ENCODE results near the gene PHC3. TPM values are rescaled to one million over a fixed set of nuclear protein-coding genes. Genes with fewer than 3 reads are reported as not detected.

PHC3 gene, protein sequence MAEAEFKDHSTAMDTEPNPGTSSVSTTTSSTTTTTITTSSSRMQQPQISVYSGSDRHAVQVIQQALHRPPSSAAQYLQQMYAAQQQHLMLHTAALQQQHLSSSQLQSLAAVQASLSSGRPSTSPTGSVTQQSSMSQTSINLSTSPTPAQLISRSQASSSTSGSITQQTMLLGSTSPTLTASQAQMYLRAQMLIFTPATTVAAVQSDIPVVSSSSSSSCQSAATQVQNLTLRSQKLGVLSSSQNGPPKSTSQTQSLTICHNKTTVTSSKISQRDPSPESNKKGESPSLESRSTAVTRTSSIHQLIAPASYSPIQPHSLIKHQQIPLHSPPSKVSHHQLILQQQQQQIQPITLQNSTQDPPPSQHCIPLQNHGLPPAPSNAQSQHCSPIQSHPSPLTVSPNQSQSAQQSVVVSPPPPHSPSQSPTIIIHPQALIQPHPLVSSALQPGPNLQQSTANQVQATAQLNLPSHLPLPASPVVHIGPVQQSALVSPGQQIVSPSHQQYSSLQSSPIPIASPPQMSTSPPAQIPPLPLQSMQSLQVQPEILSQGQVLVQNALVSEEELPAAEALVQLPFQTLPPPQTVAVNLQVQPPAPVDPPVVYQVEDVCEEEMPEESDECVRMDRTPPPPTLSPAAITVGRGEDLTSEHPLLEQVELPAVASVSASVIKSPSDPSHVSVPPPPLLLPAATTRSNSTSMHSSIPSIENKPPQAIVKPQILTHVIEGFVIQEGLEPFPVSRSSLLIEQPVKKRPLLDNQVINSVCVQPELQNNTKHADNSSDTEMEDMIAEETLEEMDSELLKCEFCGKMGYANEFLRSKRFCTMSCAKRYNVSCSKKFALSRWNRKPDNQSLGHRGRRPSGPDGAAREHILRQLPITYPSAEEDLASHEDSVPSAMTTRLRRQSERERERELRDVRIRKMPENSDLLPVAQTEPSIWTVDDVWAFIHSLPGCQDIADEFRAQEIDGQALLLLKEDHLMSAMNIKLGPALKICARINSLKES
- 17.0 and 18.6 TPM in 2 replicates for polyA plus RNA-seq
- polyA minus RNA-seq, result 60.9 and 69.3 TPM in 2 replicates

DNA sequence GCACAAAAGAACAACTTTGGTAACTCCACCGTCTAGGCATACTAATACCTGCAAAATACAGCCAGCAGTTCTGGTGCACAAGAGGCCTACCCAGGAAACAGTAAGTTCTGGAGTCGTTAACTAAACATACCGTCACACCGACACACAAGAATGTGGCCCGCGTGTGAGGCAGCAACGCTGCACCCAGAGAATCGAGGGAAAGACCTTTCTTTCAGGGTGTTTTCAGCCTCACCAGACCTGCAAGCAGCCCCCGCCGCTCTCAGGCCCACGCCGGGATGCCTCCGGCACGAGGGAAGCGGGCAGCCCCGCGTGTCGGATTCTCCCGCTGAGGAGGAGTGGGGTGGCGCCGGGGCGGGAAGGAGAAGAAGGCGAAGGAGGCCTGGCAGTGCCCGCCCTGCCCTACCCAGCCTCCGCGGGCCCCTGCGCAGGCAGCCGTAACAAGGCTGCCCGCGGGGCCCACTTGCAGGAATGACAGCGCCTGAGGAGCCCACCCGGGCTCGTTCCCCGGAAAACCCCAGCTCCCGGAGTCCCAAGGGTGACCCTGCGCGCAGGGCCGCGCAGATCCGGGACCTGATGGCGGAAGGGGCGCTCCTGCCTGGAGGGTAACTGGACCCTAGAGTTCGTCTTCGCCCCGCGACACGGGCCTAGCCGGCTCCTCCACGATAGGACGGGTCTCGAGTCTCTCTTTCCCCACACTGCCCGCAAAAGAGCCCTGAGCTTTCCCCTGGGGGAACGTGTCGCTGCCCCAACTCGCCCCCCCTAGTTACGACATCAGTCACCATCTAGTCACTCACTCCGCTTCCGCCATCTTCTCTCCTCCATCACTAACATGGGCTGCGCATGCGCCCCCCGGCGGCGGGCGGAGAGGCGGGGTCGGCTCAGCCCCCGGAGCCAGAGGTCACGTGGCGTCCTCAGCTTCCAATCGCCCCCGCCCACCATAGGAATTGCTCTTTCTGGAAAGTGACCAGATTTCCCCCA, at the start of gene PHC3:
Gene PHC3 (minus strand): TSS at position 826 of the 978 bp plus-strand sequence. CDS start 18 bp downstream, at position 808.
- no peaks in the 10 kb centered on the region for H3K9me2 ChIP-seq (ENCODE audit: insufficient read depth, low read length)
- H3K27me3 ChIP-seq (ENCODE audit: insufficient read depth, low read depth, low read length), result no peaks in the 10 kb centered on the region
- no peaks in the 10 kb centered on the region for H3F3A ChIP-seq (ENCODE audit: insufficient read depth, low read length, poor library complexity, severe bottlenecking)
- H2AFZ ChIP-seq (ENCODE audit: low read depth, low read length), result peak within 1 kb of the TSS; percentile 87
- TF ChIP-seq TAF1 (IDR thresholded peaks at IDR 0.05; ENCODE audit: low read depth), result peak; percentile 83
- TF ChIP-seq, protein P1, sequence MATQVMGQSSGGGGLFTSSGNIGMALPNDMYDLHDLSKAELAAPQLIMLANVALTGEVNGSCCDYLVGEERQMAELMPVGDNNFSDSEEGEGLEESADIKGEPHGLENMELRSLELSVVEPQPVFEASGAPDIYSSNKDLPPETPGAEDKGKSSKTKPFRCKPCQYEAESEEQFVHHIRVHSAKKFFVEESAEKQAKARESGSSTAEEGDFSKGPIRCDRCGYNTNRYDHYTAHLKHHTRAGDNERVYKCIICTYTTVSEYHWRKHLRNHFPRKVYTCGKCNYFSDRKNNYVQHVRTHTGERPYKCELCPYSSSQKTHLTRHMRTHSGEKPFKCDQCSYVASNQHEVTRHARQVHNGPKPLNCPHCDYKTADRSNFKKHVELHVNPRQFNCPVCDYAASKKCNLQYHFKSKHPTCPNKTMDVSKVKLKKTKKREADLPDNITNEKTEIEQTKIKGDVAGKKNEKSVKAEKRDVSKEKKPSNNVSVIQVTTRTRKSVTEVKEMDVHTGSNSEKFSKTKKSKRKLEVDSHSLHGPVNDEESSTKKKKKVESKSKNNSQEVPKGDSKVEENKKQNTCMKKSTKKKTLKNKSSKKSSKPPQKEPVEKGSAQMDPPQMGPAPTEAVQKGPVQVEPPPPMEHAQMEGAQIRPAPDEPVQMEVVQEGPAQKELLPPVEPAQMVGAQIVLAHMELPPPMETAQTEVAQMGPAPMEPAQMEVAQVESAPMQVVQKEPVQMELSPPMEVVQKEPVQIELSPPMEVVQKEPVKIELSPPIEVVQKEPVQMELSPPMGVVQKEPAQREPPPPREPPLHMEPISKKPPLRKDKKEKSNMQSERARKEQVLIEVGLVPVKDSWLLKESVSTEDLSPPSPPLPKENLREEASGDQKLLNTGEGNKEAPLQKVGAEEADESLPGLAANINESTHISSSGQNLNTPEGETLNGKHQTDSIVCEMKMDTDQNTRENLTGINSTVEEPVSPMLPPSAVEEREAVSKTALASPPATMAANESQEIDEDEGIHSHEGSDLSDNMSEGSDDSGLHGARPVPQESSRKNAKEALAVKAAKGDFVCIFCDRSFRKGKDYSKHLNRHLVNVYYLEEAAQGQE (IDR thresholded peaks at IDR 0.05; ENCODE audit: borderline replicate concordance), result peak; percentile 88
- peak; percentile 98 for TF ChIP-seq POLR2AphosphoS5 (IDR thresholded peaks at IDR 0.05)
- TF ChIP-seq MXI1 (conservative IDR thresholded peaks at IDR 0.05; ENCODE audit: poor library complexity, severe bottlenecking), result peak; percentile 55
- no peak for TF ChIP-seq SMC3 (conservative IDR thresholded peaks at IDR 0.05; ENCODE audit: poor library complexity)
- no peak for TF ChIP-seq EZH2 (IDR thresholded peaks at IDR 0.05; ENCODE audit: borderline replicate concordance, insufficient read depth, low read length, poor library complexity, severe bottlenecking)
- TF ChIP-seq, protein P2, sequence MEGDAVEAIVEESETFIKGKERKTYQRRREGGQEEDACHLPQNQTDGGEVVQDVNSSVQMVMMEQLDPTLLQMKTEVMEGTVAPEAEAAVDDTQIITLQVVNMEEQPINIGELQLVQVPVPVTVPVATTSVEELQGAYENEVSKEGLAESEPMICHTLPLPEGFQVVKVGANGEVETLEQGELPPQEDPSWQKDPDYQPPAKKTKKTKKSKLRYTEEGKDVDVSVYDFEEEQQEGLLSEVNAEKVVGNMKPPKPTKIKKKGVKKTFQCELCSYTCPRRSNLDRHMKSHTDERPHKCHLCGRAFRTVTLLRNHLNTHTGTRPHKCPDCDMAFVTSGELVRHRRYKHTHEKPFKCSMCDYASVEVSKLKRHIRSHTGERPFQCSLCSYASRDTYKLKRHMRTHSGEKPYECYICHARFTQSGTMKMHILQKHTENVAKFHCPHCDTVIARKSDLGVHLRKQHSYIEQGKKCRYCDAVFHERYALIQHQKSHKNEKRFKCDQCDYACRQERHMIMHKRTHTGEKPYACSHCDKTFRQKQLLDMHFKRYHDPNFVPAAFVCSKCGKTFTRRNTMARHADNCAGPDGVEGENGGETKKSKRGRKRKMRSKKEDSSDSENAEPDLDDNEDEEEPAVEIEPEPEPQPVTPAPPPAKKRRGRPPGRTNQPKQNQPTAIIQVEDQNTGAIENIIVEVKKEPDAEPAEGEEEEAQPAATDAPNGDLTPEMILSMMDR (IDR thresholded peaks at IDR 0.05; ENCODE audit: poor library complexity, severe bottlenecking), result peak; percentile 16
- TF ChIP-seq EP300 (conservative IDR thresholded peaks at IDR 0.05; ENCODE audit: poor library complexity, severe bottlenecking), result peak; percentile 26
- H3K9ac ChIP-seq (ENCODE audit: low read length), result peak within 1 kb of the TSS; percentile 97
- H3K9me3 ChIP-seq (ENCODE audit: low read length), result no peaks in the 10 kb centered on the region
- H3K79me2 ChIP-seq (replicated peaks; ENCODE audit: insufficient read depth, low read length), result peaks cover 27% of the 10 kb centered on the region
- H4K20me1 ChIP-seq (ENCODE audit: insufficient read depth), result no peaks in the 10 kb centered on the region
- peak within 1 kb of the TSS; percentile 96 for H3K4me3 ChIP-seq (ENCODE audit: low read length)
- peak within 1 kb of the TSS; percentile 93 for H3K27ac ChIP-seq (ENCODE audit: low read length)
- peak within 1 kb of the TSS; percentile 54 for H3K4me2 ChIP-seq (ENCODE audit: low read length)
- no peaks in the 10 kb centered on the region for H3K36me3 ChIP-seq (ENCODE audit: insufficient read depth, low read length)

Data from neural cell (in vitro differentiated cells).